Bronchial epithelial cell (primary cell): ENCODE results near the gene TMCC1. TPM values are rescaled to one million over a fixed set of nuclear protein-coding genes. Genes with fewer than 3 reads are reported as not detected.
"Not testable (repeated sequence)": the region's sequence is repeated elsewhere in the genome, so short reads cannot be mapped to it uniquely, and the experiment has no call there.

Experiments
- DNase-seq: peaks from one replicate; pipeline ENCODE4 v3.0.0-alpha.2; 2010; ENCODE audit warnings: low read depth
- FAIRE-seq: peaks from 2 replicates; lab custom pipeline; 2011; peaks lifted over from hg19 to GRCh38; lab: Jason Lieb, UNC
- H3K27me3 ChIP-seq: 2 replicates; pipeline ENCODE4 v1.5.1; 2011; ENCODE audit warnings: low read length; ENCODE audit not compliant: control insufficient read depth, insufficient read depth
- H3K36me3 ChIP-seq: 2 replicates; pipeline ENCODE4 v1.5.1; 2011; ENCODE audit warnings: low read length; ENCODE audit not compliant: control insufficient read depth, insufficient read depth
- H3K4me3 ChIP-seq: 2 replicates; pipeline ENCODE4 v1.5.1; 2011; ENCODE audit warnings: mild to moderate bottlenecking, low read depth, low read length, control low read depth
- CTCF ChIP-seq: IDR thresholded peaks from 2 replicates; pipeline ENCODE4 v1.5.1; 2011; ENCODE audit warnings: mild to moderate bottlenecking, moderate library complexity, low read length, control low read depth, inconsistent platforms; ENCODE audit not compliant: insufficient read depth, severe bottlenecking
- total RNA-seq: library from RNA; depleted of rRNA; stranded (reverse); fragments of >200 nt; gene quantifications from 2 replicates; pipeline ENCODE4 v1.2.1, GENCODE V29; 2014

The TMCC1 gene
- total RNA-seq, 1 donor from 2014 or later: 18.2 TPM

GRCh38 chr3:129687586-129688125, 205.9 kb downstream of the TMCC1 start:
- DNase-seq: no peak
- TF ChIP-seq CTCF: no peak
- Histone ChIP-seq H3K27me3 (no peaks in the 10 kb centered on the region), H3K4me3 (no peak overlapping the region), H3K36me3 (no peaks in the 10 kb centered on the region)
- no peak for FAIRE-seq

GRCh38 chr3:129686941-129687340, 206.6 kb downstream of the TMCC1 start:
- no peak for FAIRE-seq
- H3K36me3 ChIP-seq: no peaks in the 10 kb centered on the region
- peak; percentile 64 for DNase-seq
- no peak for TF ChIP-seq CTCF
- no peak overlapping the region for H3K4me3 ChIP-seq
- H3K27me3 ChIP-seq: no peaks in the 10 kb centered on the region

- Histone ChIP-seq H3K36me3 (no peaks in the 10 kb centered on the region), H3K27me3 (no peaks in the 10 kb centered on the region), H3K4me3 (no peak overlapping the region)
- TF ChIP-seq CTCF: no peak
- FAIRE-seq (no peak), DNase-seq (no peak)
Measured at GRCh38 chr3:129684270-129684669, 209.2 kb downstream of the TMCC1 start.

- no peaks in the 10 kb centered on the region for H3K27me3 ChIP-seq
- FAIRE-seq (no peak), DNase-seq (no peak)
- no peaks in the 10 kb centered on the region for H3K36me3 ChIP-seq
- no peak for TF ChIP-seq CTCF
- no peak overlapping the region for H3K4me3 ChIP-seq
Measured at GRCh38 chr3:129683201-129683600, 210.3 kb downstream of the TMCC1 start.

GRCh38 chr3:129676985-129677384, 216.5 kb downstream of the TMCC1 start:
- FAIRE-seq: no peak
- Histone ChIP-seq H3K27me3 (no peaks in the 10 kb centered on the region), H3K4me3 (no peak overlapping the region), H3K36me3 (no peaks in the 10 kb centered on the region)
- no peak for TF ChIP-seq CTCF
- DNase-seq: no peak

GRCh38 chr3:129674798-129675123, 218.8 kb downstream of the TMCC1 start:
- not testable (repeated sequence) for H3K27me3 ChIP-seq, DNase-seq, H3K4me3 ChIP-seq, H3K36me3 ChIP-seq, FAIRE-seq
